ENCODE data around the gene ZC3H13.
A peak's percentile ranks its signal among the peaks of the same experiment; 100 is the strongest.

Gene ZC3H13

DNA sequence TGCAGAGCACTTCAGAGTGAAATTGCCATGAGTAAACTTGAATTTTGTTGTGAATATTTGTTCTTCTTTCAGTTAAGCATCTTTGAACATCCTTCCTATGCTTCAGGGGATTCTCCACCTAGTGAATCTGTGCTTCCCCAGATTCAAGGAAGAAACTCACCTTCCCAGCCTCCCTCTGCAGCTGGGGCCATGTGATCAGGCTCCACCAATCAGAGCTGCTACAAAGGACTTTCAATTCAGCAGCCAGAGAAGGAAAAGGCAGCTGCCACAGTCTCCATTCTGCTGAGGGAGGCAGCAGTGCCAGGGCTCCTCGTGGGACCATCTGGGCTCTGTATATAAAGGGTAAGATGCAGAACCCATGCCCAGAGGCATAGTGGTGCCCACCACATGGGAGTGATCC is 111.3 kb downstream of the ZC3H13 start:
- DNase-seq (ENCODE audit: low read depth in 2 of 3, low spot score in 1 of 3), result no peak

DNA sequence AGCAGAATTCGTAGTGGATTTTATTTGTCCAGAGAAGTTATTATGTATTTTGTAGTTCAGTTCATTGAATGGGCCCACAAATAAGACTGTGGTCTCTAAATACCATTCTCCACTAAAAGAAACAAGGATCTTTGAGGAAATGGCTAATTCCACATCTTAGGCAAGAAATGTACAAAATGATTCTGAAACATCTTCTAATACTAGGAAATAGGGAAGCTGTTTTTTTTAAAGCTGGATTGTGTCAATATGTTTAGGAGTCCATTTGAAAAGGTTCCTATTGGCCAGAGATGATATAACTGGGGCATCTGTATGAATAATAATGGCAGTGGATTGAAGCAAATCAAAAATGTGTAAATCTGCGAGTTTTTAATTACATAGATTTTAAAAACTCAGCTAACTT is 112.5 kb downstream of the ZC3H13 start:
- DNase-seq (ENCODE audit: low read depth in 2 of 3, low spot score in 1 of 3), result no peak

- DNase-seq (ENCODE audit: low read depth in 2 of 3, low spot score in 1 of 3), result no peak
Measured at GRCh38 chr13:45936621-45937020, 115.9 kb downstream of the ZC3H13 start.

GRCh38 chr13:45934283-45934682 is 118.3 kb downstream of the ZC3H13 start:
- DNase-seq (ENCODE audit: low read depth in 2 of 3, low spot score in 1 of 3), result no peak

DNA sequence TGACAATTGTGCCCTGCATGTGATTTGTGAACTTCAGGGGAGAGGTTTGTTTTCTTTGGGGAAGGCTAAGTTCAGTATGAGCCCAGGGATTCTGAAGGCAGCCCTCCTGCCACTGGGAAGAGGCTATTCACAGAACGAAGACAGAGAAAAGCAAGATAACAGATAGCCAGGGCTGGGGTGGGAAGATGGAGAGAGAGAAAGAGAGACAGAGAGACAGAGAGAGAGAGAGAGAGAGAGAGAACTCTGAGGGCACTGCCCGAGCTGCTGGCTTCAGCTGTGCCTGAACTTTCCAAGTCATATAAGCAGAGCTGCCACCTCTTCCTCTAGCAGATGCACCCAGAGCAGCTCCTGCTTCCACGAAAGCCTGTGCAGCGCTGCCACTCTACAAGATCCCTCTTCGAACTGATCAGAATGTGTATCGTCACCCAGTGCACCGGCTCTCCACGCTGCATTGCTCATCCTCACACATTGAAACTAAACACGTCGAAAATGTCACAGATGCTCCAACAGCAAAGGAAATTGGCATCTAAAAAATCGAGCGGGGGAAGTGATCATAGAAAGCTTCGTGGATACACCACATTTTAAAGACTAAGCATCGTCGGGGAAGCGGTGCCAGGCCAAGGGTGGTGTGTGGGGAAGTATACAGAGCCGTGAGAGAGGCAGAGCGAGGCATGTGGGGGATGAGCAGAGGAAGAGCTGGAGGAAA is 119.2 kb downstream of the ZC3H13 start:
- DNase-seq (ENCODE audit: low read depth in 2 of 3, low spot score in 1 of 3), result peak in 1 of 3 donors; percentile 5

DNA sequence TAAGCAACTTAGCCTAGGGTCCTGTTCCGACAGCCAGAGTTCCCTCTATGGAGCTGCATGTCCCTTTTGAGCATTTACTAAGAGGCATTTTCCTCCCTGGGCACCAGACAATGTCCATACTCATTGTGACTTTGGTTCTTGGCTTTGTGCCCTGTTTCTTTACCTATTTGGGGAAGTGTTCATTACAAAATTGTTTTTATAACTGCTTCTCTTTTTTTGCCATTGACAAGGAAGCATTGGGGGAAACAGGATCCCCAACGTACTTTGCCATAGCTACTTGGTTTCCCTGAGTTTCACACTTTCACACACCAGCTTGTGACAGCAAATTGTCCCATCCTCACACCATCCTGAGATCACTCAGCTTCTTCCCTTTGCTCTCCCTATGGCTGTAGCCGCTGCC is 119.9 kb downstream of the ZC3H13 start:
- no peak for DNase-seq (ENCODE audit: low read depth in 2 of 3, low spot score in 1 of 3)

- no peak for DNase-seq (ENCODE audit: low read depth in 2 of 3, low spot score in 1 of 3)
Measured at GRCh38 chr13:45932172-45932571, 120.4 kb downstream of the ZC3H13 start.

GRCh38 chr13:45931211-45931610 is 121.3 kb downstream of the ZC3H13 start:
- no peak for DNase-seq (ENCODE audit: low read depth in 2 of 3, low spot score in 1 of 3)

- no peak for DNase-seq (ENCODE audit: low read depth in 2 of 3, low spot score in 1 of 3)
Measured at GRCh38 chr13:45930177-45930576, 122.4 kb downstream of the ZC3H13 start.

GRCh38 chr13:45928843-45929242 is 123.7 kb downstream of the ZC3H13 start:
- no peak for DNase-seq (ENCODE audit: low read depth in 2 of 3, low spot score in 1 of 3)

DNA sequence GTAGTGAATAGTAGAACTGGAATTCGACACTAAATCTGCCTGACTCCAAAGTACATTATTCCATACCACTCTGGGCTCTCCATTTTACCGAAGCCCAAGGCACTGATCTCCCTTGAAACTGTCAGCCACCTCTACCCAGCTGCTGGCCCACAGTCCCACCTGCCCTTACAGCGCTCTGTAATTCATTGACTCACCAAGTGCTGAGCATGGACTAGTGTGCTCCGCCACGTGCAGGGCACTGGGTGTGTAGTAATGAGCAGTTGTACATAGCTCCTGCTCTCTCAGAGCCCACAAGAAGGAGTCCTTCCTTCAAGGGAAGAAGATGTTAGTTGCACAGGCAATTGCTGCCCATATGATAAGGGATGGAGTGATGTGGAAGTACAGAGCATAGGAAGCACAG is 124.4 kb downstream of the ZC3H13 start:
- DNase-seq (ENCODE audit: low read depth in 2 of 3, low spot score in 1 of 3), result no peak

GRCh38 chr13:45926741-45927140 is 125.8 kb downstream of the ZC3H13 start:
- DNase-seq (ENCODE audit: low read depth in 2 of 3, low spot score in 1 of 3), result no peak

GRCh38 chr13:45925151-45925550 is 127.4 kb downstream of the ZC3H13 start:
- no peak for DNase-seq (ENCODE audit: low read depth in 2 of 3, low spot score in 1 of 3)

GRCh38 chr13:45921162-45921736 is 131.3 kb downstream of the ZC3H13 start:
- DNase-seq (ENCODE audit: low read depth in 2 of 3, low spot score in 1 of 3), result no peak

DNA sequence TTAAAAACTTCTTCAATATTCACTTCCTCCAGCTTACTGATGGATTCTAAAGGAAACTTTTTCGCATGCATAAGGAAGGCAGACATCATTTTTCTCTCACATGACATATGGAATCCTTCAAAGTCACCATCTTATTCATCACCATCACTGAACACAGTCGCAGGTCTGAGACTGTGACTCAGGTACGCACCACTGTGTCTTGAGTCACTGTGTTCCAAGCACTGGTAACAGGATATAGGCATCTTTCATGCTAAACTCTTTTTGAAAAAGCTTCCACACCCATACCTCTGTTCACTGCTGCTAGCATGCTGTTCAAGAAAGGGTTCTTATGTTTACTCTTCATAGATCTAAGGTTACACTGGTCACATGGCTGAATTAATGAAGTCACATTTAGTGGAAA is 133.9 kb downstream of the ZC3H13 start:
- DNase-seq (ENCODE audit: low read depth in 2 of 3, low spot score in 1 of 3), result no peak

DNA sequence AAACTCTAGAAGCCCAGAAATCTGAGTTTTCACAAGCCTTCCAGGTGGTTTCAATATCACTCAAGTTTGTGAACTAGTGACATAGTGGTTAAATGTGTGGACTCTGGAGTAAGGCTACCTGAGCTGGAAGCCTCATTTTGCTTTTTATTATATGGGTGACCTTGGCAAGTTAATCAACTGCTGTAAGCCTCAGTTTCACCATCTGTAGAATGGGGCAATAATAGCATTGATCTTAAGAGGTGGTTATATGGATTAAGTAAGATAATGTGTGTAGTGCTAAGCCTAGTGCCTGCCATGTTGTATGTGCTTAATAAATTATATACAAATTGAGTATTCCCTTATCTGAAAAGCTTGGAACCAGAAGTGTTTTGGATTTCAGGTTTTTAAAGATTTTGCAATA is 135.5 kb downstream of the ZC3H13 start:
- DNase-seq (ENCODE audit: low read depth in 2 of 3, low spot score in 1 of 3), result no peak

DNA sequence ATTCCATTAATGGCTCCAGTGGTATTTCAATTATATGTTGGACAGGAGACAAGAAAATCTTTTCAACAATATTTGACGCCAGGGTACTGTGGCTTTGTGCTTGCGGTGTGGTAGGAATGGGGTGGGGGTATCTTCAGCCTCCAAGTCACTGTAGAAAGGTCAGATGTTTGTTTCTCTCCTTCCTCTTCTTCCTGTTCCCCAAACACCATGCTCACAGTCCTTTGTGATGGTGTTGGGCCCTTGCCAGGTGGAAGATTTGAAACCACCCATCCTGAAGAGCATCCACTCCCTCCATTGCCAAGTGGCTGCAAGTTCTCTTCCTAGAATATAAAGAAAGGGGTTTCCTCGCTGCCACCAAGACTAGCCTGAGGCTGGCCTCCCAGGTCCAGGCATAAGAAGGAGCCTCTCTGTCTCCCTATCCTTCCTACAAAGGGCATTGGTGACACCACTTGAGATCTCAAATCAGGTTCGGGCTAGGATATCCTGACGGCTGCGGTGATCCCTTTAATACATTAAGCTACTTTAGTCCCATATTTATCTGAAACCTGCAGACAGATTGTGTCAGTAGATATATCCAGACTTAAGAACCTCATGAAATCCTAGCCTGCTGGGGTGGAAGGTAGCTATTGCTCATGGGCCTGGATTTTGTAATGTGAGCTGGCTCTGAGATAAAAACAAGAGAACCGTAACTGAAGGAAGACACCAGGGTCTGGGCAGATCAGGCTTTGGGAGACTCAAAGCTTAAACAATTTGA is 136.7 kb downstream of the ZC3H13 start:
- no peak for DNase-seq (ENCODE audit: low read depth in 2 of 3, low spot score in 1 of 3)

DNA sequence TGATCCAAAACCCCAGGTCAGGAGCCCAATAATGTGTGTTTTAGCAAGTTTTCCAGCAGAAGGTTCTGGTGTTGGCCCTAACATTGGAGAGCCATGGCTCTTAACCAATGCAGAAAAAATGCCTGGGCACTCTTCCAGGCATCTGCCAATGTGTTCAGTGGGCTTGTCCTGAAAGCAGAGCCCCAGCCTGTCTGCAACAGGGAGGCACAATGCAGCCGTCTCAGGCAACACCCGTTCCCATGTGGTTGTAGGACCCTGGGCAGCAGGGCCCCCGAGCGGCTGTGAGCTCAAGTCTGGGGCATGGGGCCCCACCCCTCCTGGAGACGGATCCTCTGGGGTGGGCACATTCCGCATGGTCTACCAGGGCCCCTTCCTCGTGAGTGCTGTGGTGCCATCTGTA is 142.9 kb downstream of the ZC3H13 start:
- DNase-seq (ENCODE audit: low read depth in 2 of 3, low spot score in 1 of 3), result no peak

GRCh38 chr13:45909089-45909488 is 143.5 kb downstream of the ZC3H13 start:
- no peak for DNase-seq (ENCODE audit: low read depth in 2 of 3, low spot score in 1 of 3)

DNA sequence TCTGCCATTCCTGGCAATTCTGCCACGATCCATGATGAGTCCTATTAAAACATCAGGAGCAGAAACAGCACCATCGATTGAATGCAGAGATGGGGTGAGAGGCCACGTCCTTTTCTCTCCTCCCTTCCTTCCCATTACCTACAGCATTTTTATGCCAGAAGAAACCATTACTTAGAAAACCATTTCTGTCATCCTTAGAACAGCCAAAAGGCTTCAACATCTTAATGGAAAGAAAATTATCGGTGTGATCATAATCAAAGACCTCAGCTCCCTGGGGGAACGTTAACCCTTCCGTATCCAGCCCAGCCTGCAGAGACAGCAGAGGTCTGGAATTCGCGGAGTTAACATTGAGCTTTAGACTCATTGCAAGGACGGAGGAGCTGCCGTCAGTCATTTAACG is 145.0 kb downstream of the ZC3H13 start:
- DNase-seq (ENCODE audit: low read depth in 2 of 3, low spot score in 1 of 3), result no peak

Measured in stimulated activated CD4-positive, alpha-beta T cell treated with anti-CD3 and anti-CD28 coated beads, Interleukin-12 subunit alpha, Interleukin-12 subunit beta, amount 100 ng/mL, for 48 hours (primary cell).